GM23248 (cell line): ENCODE measurements around the gene CCDC124. TPM values are rescaled to one million over a fixed set of nuclear protein-coding genes. Genes with fewer than 3 reads are reported as not detected.

Experiments used
- DNase-seq: peaks from one replicate; pipeline ENCODE4 v3.0.0-alpha.2; 2015
- H2AFZ ChIP-seq: fragments of 200-600 bp; sonication (generic); 2 replicates; pipeline ENCODE4 v1.6.1; 2016; ENCODE audit warnings: antibody characterized with exemption
- H3F3A ChIP-seq: fragments of 200-600 bp; sonication (generic); 2 replicates; pipeline ENCODE4 v1.6.1; 2016; ENCODE audit warnings: mild to moderate bottlenecking, antibody characterized with exemption, mixed run types; ENCODE audit not compliant: insufficient read depth
- H3K27ac ChIP-seq: fragments of 200-600 bp; sonication (generic); 2 replicates; pipeline ENCODE4 v1.5.1; 2016; ENCODE audit warnings: mild to moderate bottlenecking
- H3K27me3 ChIP-seq: fragments of 200-600 bp; sonication (generic); replicated peaks from 2 replicates; pipeline ENCODE4 v1.6.1; 2016; ENCODE audit warnings: mild to moderate bottlenecking; ENCODE audit not compliant: insufficient read depth
- H3K36me3 ChIP-seq: fragments of 200-600 bp; sonication (generic); 2 replicates; pipeline ENCODE4 v1.6.1; 2016; ENCODE audit warnings: low read depth, mild to moderate bottlenecking
- H3K4me1 ChIP-seq: fragments of 200-600 bp; sonication (generic); 2 replicates; pipeline ENCODE4 v1.6.1; 2016; ENCODE audit warnings: mild to moderate bottlenecking; ENCODE audit not compliant: insufficient read depth
- H3K4me2 ChIP-seq: fragments of 200-600 bp; sonication (generic); one replicate; pipeline ENCODE4 v1.6.1; 2016; ENCODE audit warnings: mild to moderate bottlenecking; ENCODE audit not compliant: unreplicated experiment
- H3K4me3 ChIP-seq: fragments of 200-600 bp; sonication (generic); 2 replicates; pipeline ENCODE4 v1.5.1; 2016; ENCODE audit warnings: mild to moderate bottlenecking
- H3K79me2 ChIP-seq: fragments of 200-600 bp; sonication (generic); 2 replicates; pipeline ENCODE4 v1.6.1; 2016; ENCODE audit warnings: mild to moderate bottlenecking; ENCODE audit not compliant: insufficient read depth
- H3K9ac ChIP-seq: fragments of 200-600 bp; sonication (generic); 2 replicates; pipeline ENCODE4 v1.6.1; 2016; ENCODE audit warnings: mild to moderate bottlenecking
- H3K9me2 ChIP-seq: fragments of 200-600 bp; sonication (generic); 2 replicates; pipeline ENCODE4 v1.6.1; 2016; ENCODE audit warnings: mixed run types, mild to moderate bottlenecking, moderate library complexity; ENCODE audit not compliant: insufficient read depth
- H3K9me3 ChIP-seq: fragments of 200-600 bp; sonication (generic); one replicate; pipeline ENCODE4 v1.6.1; 2017; ENCODE audit warnings: low read depth
- H4K20me1 ChIP-seq: fragments of 200-600 bp; sonication (generic); 2 replicates; pipeline ENCODE4 v1.6.0; 2016; ENCODE audit not compliant: insufficient read depth
- EZH2 ChIP-seq: fragments of 200-600 bp; sonication (generic); IDR thresholded peaks from 2 replicates; pipeline ENCODE4 v1.6.1; 2018; ENCODE audit warnings: antibody characterized with exemption, mild to moderate bottlenecking; ENCODE audit not compliant: insufficient read depth, poor library complexity, severe bottlenecking
- EZH2phosphoT487 ChIP-seq: fragments of 200-600 bp; sonication (generic); IDR thresholded peaks from 2 replicates; pipeline ENCODE4 v1.6.1; 2018; ENCODE audit warnings: antibody characterized with exemption, moderate library complexity, mild to moderate bottlenecking, low read depth; ENCODE audit not compliant: insufficient read depth
- WGBS, 2 experiments: methylation state at CpG; one replicate each; pipeline ENCODE4 v1.1.6; 2015 to 2017; ENCODE audit warnings: low lambda C conversion rate in 2 of 2, low coverage in 1 of 2; ENCODE audit errors: missing lambda C conversion rate in 2 of 2; 5-methylcytosine and 5-hydroxymethylcytosine counted together
- in situ Hi-C: fragments of 300-500 bp; cut with MboI; formaldehyde crosslinking; loops from 2 replicates; pipeline ENCODE4 v1.15.0; 2020
- polyA plus RNA-seq: library from polyadenylated mRNA; unstranded; fragments of >200 nt; fragmentation: Nextera tagmentation; extraction: Ambion mirVana; gene quantifications from 2 replicates; pipeline ENCODE4 v1.2.1, GENCODE V29; 2016
- total RNA-seq: library from RNA; depleted of rRNA; stranded (reverse); fragments of >200 nt; shearing (Covaris generic); gene quantifications from 2 replicates; pipeline ENCODE4 v1.2.3, GENCODE V29; 2014

Gene CCDC124
- total and polyA plus RNA-seq, 2 experiments from 2014 or later, result 29.6 to 125 TPM

- Histone ChIP-seq H3K27me3 (peaks cover 56% of the 10 kb centered on the region), H3F3A (peaks cover 7% of the 10 kb centered on the region; the same call in 1 of the 2 replicates), H3K79me2 (no peaks in the 10 kb centered on the region), H3K27ac (no peak overlapping the region), H3K4me1 (peaks cover under 1% of the 10 kb centered on the region; the same call in 1 of the 2 replicates), H3K9me2 (no peaks in the 10 kb centered on the region), H3K4me3 (peak overlapping the region; percentile 67; the same call in 1 of the 2 replicates), H3K9me3 (no peaks in the 10 kb centered on the region), H3K9ac (no peak overlapping the region), H4K20me1 (no peaks in the 10 kb centered on the region), H3K4me2 (no peak overlapping the region), H2AFZ (no peak overlapping the region), H3K36me3 (no peaks in the 10 kb centered on the region)
- DNase-seq, result no peak
- WGBS, 2 experiments, result 26 to 27% methylated on average over 49 of the region's 49 CpGs
- in situ Hi-C loops, result loop anchor here (10.0 kb wide), 1 partner anchor 46 kb away; no protein-coding TSS in a partner anchor
- TF ChIP-seq EZH2 (peak; percentile 72), EZH2phosphoT487 (no peak)
These were observed 16.4 kb downstream of the CCDC124 start for GRCh38 chr19:17948931-17949930.

GRCh38 chr19:17949956-17950309 is 17.1 kb downstream of the CCDC124 start:
- in situ Hi-C loops, result loop anchor here (10.0 kb wide), 1 partner anchor 45 kb away; no protein-coding TSS in a partner anchor
- no peak overlapping the region for H3K9ac ChIP-seq
- H3K9me2 ChIP-seq, result no peaks in the 10 kb centered on the region
- no peaks in the 10 kb centered on the region for H3K36me3 ChIP-seq
- H3K27me3 ChIP-seq, result peaks cover 56% of the 10 kb centered on the region
- 19 to 20% methylated on average over 11 of the region's 11 CpGs for WGBS, 2 experiments
- no peaks in the 10 kb centered on the region for H3K4me1 ChIP-seq
- H3F3A ChIP-seq, result peaks cover under 1% of the 10 kb centered on the region; the same call in 1 of the 2 replicates
- no peak for TF ChIP-seq EZH2phosphoT487
- TF ChIP-seq EZH2, result no peak
- no peak overlapping the region for H3K4me3 ChIP-seq
- DNase-seq, result no peak
- H3K9me3 ChIP-seq, result no peaks in the 10 kb centered on the region
- H2AFZ ChIP-seq, result no peak overlapping the region
- H3K27ac ChIP-seq, result no peak overlapping the region
- H4K20me1 ChIP-seq, result no peaks in the 10 kb centered on the region
- H3K4me2 ChIP-seq, result no peak overlapping the region
- H3K79me2 ChIP-seq, result no peaks in the 10 kb centered on the region

GRCh38 chr19:17950310-17951156 is 17.7 kb downstream of the CCDC124 start:
- Histone ChIP-seq H3K27me3 (peaks cover 56% of the 10 kb centered on the region), H3K4me2 (no peak overlapping the region), H3K4me1 (no peaks in the 10 kb centered on the region), H3K27ac (no peak overlapping the region), H3F3A (no peaks in the 10 kb centered on the region; the same call in 1 of the 2 replicates), H3K9me2 (no peaks in the 10 kb centered on the region), H2AFZ (no peak overlapping the region), H3K9me3 (no peaks in the 10 kb centered on the region), H3K4me3 (no peak overlapping the region), H3K9ac (no peak overlapping the region), H3K36me3 (no peaks in the 10 kb centered on the region), H4K20me1 (no peaks in the 10 kb centered on the region), H3K79me2 (no peaks in the 10 kb centered on the region)
- TF ChIP-seq EZH2 (peak; percentile 83), EZH2phosphoT487 (0 out of 2 replicates have a peak, but pooled peaks have one; percentile 29)
- in situ Hi-C loops, result no loop called here
- whole genome bisulfite sequencing, 2 experiments, result 3 to 6% methylated on average over 25 to 48 of the region's 48 CpGs
- peak; percentile 24 for DNase-seq
